WERI-Rb-1 (cell line): ENCODE measurements around the gene MCTP1.

ENCODE experiments used
- DNase-seq: peaks from one replicate; pipeline ENCODE4 v3.0.0-alpha.2; 2020
- H3K27ac ChIP-seq: fragments of 250-450 bp; sonication (Bioruptor Pico); 2 replicates; pipeline ENCODE4 v1.5.1; 2020; ENCODE audit warnings: mild to moderate bottlenecking, moderate library complexity
- H3K27me3 ChIP-seq: fragments of 250-450 bp; sonication (Bioruptor Pico); 2 replicates; pipeline ENCODE4 v1.5.1; 2021; ENCODE audit warnings: mild to moderate bottlenecking, low read depth, moderate library complexity; ENCODE audit not compliant: insufficient read depth, severe bottlenecking
- H3K36me3 ChIP-seq: fragments of 250-450 bp; sonication (Bioruptor Pico); 2 replicates; pipeline ENCODE4 v1.5.1; 2020; ENCODE audit warnings: mild to moderate bottlenecking, moderate library complexity
- H3K4me3 ChIP-seq: 2 replicates; pipeline ENCODE4 v1.5.1; 2011; ENCODE audit warnings: low read depth, mild to moderate bottlenecking, control low read depth, low read length
- H3K9me3 ChIP-seq: fragments of 250-450 bp; sonication (Bioruptor Pico); 2 replicates; pipeline ENCODE4 v1.5.1; 2021; ENCODE audit warnings: mild to moderate bottlenecking, moderate library complexity; ENCODE audit not compliant: severe bottlenecking
- TF ChIP-seq, protein P1 (sequence below): IDR thresholded peaks from 2 replicates; pipeline ENCODE4 v1.5.1; 2011; ENCODE audit warnings: low read depth, mild to moderate bottlenecking, control low read depth, inconsistent platforms, low read length

Gene MCTP1

DNA sequence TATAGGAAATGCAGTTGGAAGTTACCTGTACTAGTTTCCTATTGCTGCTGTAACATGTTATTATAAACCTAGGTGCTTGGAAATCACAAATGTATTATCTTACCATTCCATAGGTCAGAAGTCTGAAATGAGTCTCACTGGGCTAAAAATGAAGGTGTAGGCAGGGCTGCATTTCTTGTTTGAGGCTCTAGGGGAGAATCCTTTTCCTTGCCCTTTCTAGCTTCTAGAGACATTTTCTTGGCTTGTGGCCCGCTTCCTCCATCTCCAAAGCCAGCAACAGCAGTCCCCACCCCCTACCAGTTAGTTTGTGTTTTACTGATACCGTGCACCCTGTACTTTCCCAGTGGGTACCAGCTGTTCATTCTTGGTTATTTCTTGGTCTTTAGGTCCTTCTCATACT is 513.2 kb downstream of the MCTP1 start:
- TF ChIP-seq, protein P1, sequence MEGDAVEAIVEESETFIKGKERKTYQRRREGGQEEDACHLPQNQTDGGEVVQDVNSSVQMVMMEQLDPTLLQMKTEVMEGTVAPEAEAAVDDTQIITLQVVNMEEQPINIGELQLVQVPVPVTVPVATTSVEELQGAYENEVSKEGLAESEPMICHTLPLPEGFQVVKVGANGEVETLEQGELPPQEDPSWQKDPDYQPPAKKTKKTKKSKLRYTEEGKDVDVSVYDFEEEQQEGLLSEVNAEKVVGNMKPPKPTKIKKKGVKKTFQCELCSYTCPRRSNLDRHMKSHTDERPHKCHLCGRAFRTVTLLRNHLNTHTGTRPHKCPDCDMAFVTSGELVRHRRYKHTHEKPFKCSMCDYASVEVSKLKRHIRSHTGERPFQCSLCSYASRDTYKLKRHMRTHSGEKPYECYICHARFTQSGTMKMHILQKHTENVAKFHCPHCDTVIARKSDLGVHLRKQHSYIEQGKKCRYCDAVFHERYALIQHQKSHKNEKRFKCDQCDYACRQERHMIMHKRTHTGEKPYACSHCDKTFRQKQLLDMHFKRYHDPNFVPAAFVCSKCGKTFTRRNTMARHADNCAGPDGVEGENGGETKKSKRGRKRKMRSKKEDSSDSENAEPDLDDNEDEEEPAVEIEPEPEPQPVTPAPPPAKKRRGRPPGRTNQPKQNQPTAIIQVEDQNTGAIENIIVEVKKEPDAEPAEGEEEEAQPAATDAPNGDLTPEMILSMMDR, result no peak

DNA sequence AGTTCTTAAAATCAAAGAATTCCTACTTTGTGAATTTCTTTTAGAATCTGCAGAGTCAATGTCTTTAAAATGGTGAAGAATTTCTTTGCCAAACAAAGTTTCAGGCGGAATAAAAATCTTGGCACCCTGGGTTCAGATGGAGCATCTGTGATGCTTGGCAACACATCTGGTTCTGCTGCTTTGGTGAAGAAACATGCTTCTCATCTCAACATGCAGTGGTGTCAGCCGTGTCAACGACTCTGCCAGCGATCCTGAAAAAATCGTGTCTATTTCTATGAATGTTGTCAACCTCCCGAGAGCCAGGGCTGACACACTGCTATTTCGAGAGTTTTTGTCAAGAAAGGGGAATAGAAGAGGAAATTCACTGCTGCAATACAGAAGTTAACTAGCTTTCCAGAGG is 514.9 kb downstream of the MCTP1 start:
- no peak for DNase-seq
- Histone ChIP-seq H3K27me3 (no peaks in the 10 kb centered on the region), H3K4me3 (no peak overlapping the region), H3K27ac (no peak overlapping the region), H3K36me3 (no peaks in the 10 kb centered on the region), H3K9me3 (no peaks in the 10 kb centered on the region)
- TF ChIP-seq, protein P1, result no peak

More for the DNA sequence above, 513.2 kb downstream of the MCTP1 start:
- H3K9me3 ChIP-seq, result no peaks in the 10 kb centered on the region
- H3K27me3 ChIP-seq, result no peaks in the 10 kb centered on the region
- H3K4me3 ChIP-seq, result no peak overlapping the region
- H3K27ac ChIP-seq, result no peak overlapping the region
- H3K36me3 ChIP-seq, result no peaks in the 10 kb centered on the region
- no peak for DNase-seq

DNA sequence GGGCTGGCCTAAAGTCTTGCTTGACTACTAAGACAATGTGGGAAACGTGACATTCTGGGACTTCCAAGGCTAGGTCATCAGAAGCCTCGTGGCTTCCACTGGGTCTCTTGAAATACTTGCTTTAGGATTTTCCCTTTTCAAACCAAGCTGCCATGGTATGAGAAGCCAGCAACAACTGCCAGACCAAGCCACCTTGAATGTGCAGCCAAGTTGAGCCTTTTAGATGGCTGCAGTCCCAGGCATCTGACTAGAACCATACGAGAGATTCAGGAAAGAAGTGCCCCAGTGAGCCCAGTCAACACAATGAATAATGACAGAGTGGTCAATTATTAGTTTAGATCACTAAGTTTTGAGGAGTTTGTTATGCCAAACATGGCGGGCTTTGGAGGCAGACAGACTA is 523.1 kb downstream of the MCTP1 start:
- H3K4me3 ChIP-seq, result no peak overlapping the region
- no peak overlapping the region for H3K27ac ChIP-seq
- DNase-seq, result no peak
- no peaks in the 10 kb centered on the region for H3K36me3 ChIP-seq
- TF ChIP-seq, protein P1, result no peak
- H3K9me3 ChIP-seq, result no peaks in the 10 kb centered on the region
- no peaks in the 10 kb centered on the region for H3K27me3 ChIP-seq

DNA sequence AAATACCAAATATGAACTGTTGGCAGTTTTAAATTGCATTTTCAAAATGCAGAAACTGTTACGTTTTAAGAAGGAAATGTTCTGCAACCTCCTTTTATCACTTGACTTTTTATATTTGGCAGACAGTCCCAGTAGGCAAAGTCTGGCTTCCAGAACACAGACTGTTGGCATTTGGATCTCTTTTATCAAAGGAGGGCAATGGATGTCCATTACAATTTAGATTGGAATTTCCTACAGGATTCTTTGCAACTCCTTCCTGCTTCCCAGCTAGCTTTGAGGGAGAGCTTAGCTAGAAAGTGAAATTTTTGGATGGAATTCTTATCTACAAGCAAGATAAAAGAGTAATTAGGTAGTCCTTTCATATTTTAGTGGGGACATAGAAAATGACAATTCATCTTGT is 523.8 kb downstream of the MCTP1 start:
- H3K4me3 ChIP-seq, result no peak overlapping the region
- no peak overlapping the region for H3K27ac ChIP-seq
- H3K9me3 ChIP-seq, result no peaks in the 10 kb centered on the region
- TF ChIP-seq, protein P1, result no peak
- no peaks in the 10 kb centered on the region for H3K36me3 ChIP-seq
- no peak for DNase-seq
- H3K27me3 ChIP-seq, result no peaks in the 10 kb centered on the region

DNA sequence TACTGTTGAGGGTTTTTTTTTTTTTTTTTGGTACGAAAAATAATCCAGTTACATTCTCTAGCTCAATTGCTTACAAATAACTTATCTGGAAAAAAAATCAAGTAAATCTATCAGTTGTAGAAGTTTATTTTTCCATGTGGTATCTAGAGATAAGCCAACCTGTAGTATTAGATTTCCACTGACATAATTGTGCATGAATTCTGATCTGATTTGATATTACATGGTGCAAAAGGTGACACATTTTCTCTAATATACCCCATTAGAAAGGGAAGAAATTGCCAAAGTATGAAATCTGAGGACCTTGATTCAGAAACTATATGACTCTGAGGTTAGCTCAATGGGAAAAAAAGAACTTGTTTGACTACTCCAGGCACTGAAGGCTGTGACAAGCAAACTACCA is 524.9 kb downstream of the MCTP1 start:
- Histone ChIP-seq H3K4me3 (no peak overlapping the region), H3K27me3 (no peaks in the 10 kb centered on the region), H3K27ac (no peak overlapping the region), H3K9me3 (no peaks in the 10 kb centered on the region), H3K36me3 (no peaks in the 10 kb centered on the region)
- DNase-seq, result no peak
- TF ChIP-seq, protein P1, result no peak

DNA sequence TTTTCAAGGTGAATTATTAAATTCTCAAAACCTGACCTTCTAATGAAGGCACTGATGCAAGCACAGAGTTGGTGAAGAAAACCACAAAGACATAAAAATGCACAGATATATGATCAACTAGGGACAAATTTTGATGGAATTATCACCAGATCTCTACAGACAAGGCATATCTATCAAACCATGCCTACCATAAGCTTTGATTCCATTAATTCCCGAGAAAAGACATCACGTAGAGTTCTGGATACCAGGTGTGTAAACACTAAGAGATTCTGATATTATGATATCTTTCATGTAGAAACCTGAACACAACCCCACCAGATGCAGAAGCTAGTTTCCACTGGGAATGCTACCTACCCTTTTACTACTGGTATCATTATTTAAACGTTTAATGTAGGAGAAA is 525.9 kb downstream of the MCTP1 start:
- H3K27ac ChIP-seq, result no peak overlapping the region
- no peak for DNase-seq
- TF ChIP-seq, protein P1, result no peak
- H3K4me3 ChIP-seq, result no peak overlapping the region
- no peaks in the 10 kb centered on the region for H3K36me3 ChIP-seq
- no peaks in the 10 kb centered on the region for H3K27me3 ChIP-seq
- no peaks in the 10 kb centered on the region for H3K9me3 ChIP-seq
